HG03565 (cell line): Measurements from ENCODE around the gene CORO1C.

ENCODE experiments used
- ATAC-seq: cut with Tn5 transposase; IDR thresholded peaks from one replicate; pipeline ENCODE4 v1.9.1; 2021; ENCODE audit warnings: mild to moderate bottlenecking, moderate library complexity; ENCODE audit not compliant: unreplicated experiment

CORO1C gene

GRCh38 chr12:108727868-108728735, 3.2 kb downstream of the CORO1C start:
- no peak for ATAC-seq

GRCh38 chr12:108727161-108727560, 4.2 kb downstream of the CORO1C start:
- ATAC-seq, result no peak

GRCh38 chr12:108724890-108725151, 6.5 kb downstream of the CORO1C start:
- ATAC-seq, result no peak

GRCh38 chr12:108724054-108724889, 7.0 kb downstream of the CORO1C start:
- no peak for ATAC-seq

- ATAC-seq, result no peak
These were observed 8.1 kb downstream of the CORO1C start for GRCh38 chr12:108722992-108723766.

- no peak for ATAC-seq
These were observed 8.9 kb downstream of the CORO1C start for GRCh38 chr12:108722463-108722862.

- ATAC-seq, result no peak
These were observed 9.5 kb downstream of the CORO1C start for GRCh38 chr12:108721824-108722223.

GRCh38 chr12:108720757-108721514, 10.4 kb downstream of the CORO1C start:
- no peak for ATAC-seq

GRCh38 chr12:108717243-108717642, 14.1 kb downstream of the CORO1C start:
- no peak for ATAC-seq

- ATAC-seq, result no peak
These were observed 16.5 kb downstream of the CORO1C start for GRCh38 chr12:108714866-108715265.

GRCh38 chr12:108713471-108713870, 17.8 kb downstream of the CORO1C start:
- no peak for ATAC-seq

- ATAC-seq, result no peak
These were observed 18.5 kb downstream of the CORO1C start for GRCh38 chr12:108712925-108713203.

- ATAC-seq, result no peak
These were observed 19.0 kb downstream of the CORO1C start for GRCh38 chr12:108712165-108712924.

- ATAC-seq, result no peak
These were observed 19.7 kb downstream of the CORO1C start for GRCh38 chr12:108711489-108712164.

- ATAC-seq, result no peak
These were observed 21.6 kb downstream of the CORO1C start for GRCh38 chr12:108709697-108710096.

GRCh38 chr12:108704527-108704926, 26.8 kb downstream of the CORO1C start:
- ATAC-seq, result no peak

- no peak for ATAC-seq
These were observed 28.6 kb downstream of the CORO1C start for GRCh38 chr12:108702595-108703320.

- ATAC-seq, result no peak
These were observed 29.4 kb downstream of the CORO1C start for GRCh38 chr12:108701779-108702441.
